Measurements from ENCODE around the gene UQCRHL. TPM values are rescaled to one million over a fixed set of nuclear protein-coding genes. Genes with fewer than 3 reads are reported as not detected.

UQCRHL gene
- total RNA-seq, 2 experiments from 2014 or later, result 1.8 to 1.9 TPM

Other genes with a start within 250 kb of the UQCRHL start
- gene AGMAT, start 222.6 kb downstream of the UQCRHL start, total RNA-seq, result 1 to 10 TPM; 7.6 to 8.0 TPM
- 10 to 100 TPM; 31.6 to 33.3 TPM for gene DDI2, start 190.2 kb downstream of the UQCRHL start, total RNA-seq
- 10 to 100 TPM; 47.7 to 56.6 TPM for gene PLEKHM2, start 123.3 kb downstream of the UQCRHL start, total RNA-seq
- 1 to 10 TPM; 1.6 to 2.7 TPM for gene SLC25A34, start 71.4 kb downstream of the UQCRHL start, total RNA-seq
- gene TMEM82, start 65.2 kb downstream of the UQCRHL start, total RNA-seq, result not detected
- gene FBLIM1, start 48.9 kb downstream of the UQCRHL start, total RNA-seq, result under 1 TPM in 1 of 2 experiments, not detected in 1; 0.26 TPM
- gene SPEN, start 40.1 kb upstream of the UQCRHL start, total RNA-seq, result 10 to 100 TPM; 68.8 to 69.8 TPM
- 10 to 100 TPM; 46.4 to 47.6 TPM for gene ZBTB17, start 168.5 kb upstream of the UQCRHL start, total RNA-seq
- not detected for gene SRARP, start 196.6 kb upstream of the UQCRHL start, total RNA-seq
- gene HSPB7, start 210.4 kb upstream of the UQCRHL start, total RNA-seq, result not detected
- gene CLCNKA, start 214.4 kb upstream of the UQCRHL start, total RNA-seq, result not detected
- not detected for gene CLCNKB, start 236.1 kb upstream of the UQCRHL start, total RNA-seq